Measurements from ENCODE around the gene GNPTAB.

Gene GNPTAB

DNA sequence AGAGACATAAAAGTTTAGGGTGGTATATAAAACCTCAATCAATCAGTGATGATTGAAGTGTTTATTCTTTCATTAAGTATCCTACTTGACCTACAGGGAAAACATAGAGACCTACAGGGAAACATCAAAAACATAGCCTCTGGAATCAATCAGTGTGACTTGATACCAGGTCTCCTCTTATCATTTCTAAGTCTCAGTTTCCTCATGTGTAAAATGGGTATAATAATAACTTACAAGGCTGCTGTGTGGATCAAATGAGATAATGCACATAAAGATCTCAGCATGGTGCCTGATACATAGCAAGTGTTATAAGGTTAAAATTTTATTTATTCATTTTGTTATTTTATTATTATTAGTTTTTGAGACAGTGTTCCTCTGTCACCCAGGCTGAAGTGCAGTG lies 22.2 kb upstream of the GNPTAB start:
- Histone ChIP-seq H3K36me3 (ENCODE audit: insufficient read depth, low read length) (no peaks in the 10 kb centered on the region), H3K79me2 (ENCODE audit: insufficient read depth, low read length) (no peaks in the 10 kb centered on the region), H3K9me3 (ENCODE audit: insufficient read depth, low read length, severe bottlenecking) (no peaks in the 10 kb centered on the region), H2AFZ (ENCODE audit: low read depth, low read length) (no peak overlapping the region), H3K27me3 (ENCODE audit: insufficient read depth, low read length, poor library complexity) (no peaks in the 10 kb centered on the region), H3K4me3 (ENCODE audit: low read depth in 1 of 2, low read length in 2 of 2) (no peak overlapping the region), H3K9ac (ENCODE audit: low read depth, low read length) (no peak overlapping the region), H3K4me1 (ENCODE audit: insufficient read depth, low read length) (peaks cover 19% of the 10 kb centered on the region), H3K27ac (ENCODE audit: low read length) (no peak overlapping the region), H3K4me2 (ENCODE audit: insufficient read depth, low read length) (no peak overlapping the region), H4K20me1 (ENCODE audit: insufficient read depth, low read length) (no peaks in the 10 kb centered on the region)
- no peak for DNase-seq
- no peak for ATAC-seq (ENCODE audit: insufficient read depth, low read depth)
- TF ChIP-seq, protein P1, sequence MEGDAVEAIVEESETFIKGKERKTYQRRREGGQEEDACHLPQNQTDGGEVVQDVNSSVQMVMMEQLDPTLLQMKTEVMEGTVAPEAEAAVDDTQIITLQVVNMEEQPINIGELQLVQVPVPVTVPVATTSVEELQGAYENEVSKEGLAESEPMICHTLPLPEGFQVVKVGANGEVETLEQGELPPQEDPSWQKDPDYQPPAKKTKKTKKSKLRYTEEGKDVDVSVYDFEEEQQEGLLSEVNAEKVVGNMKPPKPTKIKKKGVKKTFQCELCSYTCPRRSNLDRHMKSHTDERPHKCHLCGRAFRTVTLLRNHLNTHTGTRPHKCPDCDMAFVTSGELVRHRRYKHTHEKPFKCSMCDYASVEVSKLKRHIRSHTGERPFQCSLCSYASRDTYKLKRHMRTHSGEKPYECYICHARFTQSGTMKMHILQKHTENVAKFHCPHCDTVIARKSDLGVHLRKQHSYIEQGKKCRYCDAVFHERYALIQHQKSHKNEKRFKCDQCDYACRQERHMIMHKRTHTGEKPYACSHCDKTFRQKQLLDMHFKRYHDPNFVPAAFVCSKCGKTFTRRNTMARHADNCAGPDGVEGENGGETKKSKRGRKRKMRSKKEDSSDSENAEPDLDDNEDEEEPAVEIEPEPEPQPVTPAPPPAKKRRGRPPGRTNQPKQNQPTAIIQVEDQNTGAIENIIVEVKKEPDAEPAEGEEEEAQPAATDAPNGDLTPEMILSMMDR (IDR thresholded peaks at IDR 0.05; ENCODE audit: borderline replicate concordance, extremely low read depth, low read length, poor library complexity, severe bottlenecking), result no peak
- TF ChIP-seq EZH2 (IDR thresholded peaks at IDR 0.05; ENCODE audit: borderline replicate concordance, low read depth, low read length, severe bottlenecking), result no peak

DNA sequence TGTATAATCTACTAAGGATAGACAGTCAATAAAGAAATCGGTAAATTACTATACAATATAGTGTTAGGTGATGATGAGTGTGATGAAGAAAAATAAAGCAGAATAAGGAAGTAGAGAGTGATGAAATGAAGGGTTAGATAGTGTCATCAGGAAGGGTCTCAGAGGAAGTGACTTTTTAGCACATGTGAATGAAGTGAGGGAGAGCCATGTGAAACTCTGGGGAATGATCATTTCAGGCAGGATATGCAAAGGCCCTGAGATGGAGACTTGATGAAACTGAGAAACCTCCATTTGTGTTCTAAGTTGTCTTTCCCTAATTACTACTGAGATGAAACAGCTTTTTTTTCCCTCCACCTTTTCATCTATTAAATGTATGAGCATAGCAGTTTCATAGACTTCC lies 19.4 kb upstream of the GNPTAB start:
- Histone ChIP-seq H3K36me3 (ENCODE audit: insufficient read depth, low read length) (no peaks in the 10 kb centered on the region), H3K79me2 (ENCODE audit: insufficient read depth, low read length) (no peaks in the 10 kb centered on the region), H3K27ac (ENCODE audit: low read length) (no peak overlapping the region), H3K9me3 (ENCODE audit: insufficient read depth, low read length, severe bottlenecking) (no peaks in the 10 kb centered on the region), H3K4me2 (ENCODE audit: insufficient read depth, low read length) (no peak overlapping the region), H2AFZ (ENCODE audit: low read depth, low read length) (no peak overlapping the region), H4K20me1 (ENCODE audit: insufficient read depth, low read length) (no peaks in the 10 kb centered on the region), H3K9ac (ENCODE audit: low read depth, low read length) (no peak overlapping the region), H3K27me3 (ENCODE audit: insufficient read depth, low read length, poor library complexity) (no peaks in the 10 kb centered on the region), H3K4me3 (ENCODE audit: low read depth in 1 of 2, low read length in 2 of 2) (no peak overlapping the region), H3K4me1 (ENCODE audit: insufficient read depth, low read length) (peaks cover 7% of the 10 kb centered on the region)
- ATAC-seq (ENCODE audit: insufficient read depth, low read depth) (no peak), DNase-seq (no peak)
- no peak for TF ChIP-seq EZH2 (IDR thresholded peaks at IDR 0.05; ENCODE audit: borderline replicate concordance, low read depth, low read length, severe bottlenecking)
- TF ChIP-seq, protein P1 (IDR thresholded peaks at IDR 0.05; ENCODE audit: borderline replicate concordance, extremely low read depth, low read length, poor library complexity, severe bottlenecking), result no peak

DNA sequence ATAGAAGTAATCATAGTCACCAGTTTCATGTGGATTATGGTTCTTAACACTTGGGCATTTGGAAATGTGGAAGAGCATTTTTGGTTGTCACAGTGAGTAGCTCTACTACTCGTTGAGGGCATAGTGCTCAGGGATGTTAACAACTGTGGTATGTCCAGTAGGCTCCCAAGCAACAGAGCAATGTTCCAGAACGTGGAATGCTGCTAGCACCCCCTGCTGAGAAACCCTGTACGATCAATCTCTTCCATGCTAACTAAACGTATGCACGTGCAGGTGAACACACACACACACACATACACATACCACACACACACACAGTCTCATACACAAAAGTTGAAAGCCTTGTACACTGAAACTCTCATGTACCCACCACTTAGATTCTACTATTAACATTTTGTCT lies 16.6 kb upstream of the GNPTAB start:
- H3K27me3 ChIP-seq (ENCODE audit: insufficient read depth, low read length, poor library complexity), result no peaks in the 10 kb centered on the region
- no peak for DNase-seq
- H3K9me3 ChIP-seq (ENCODE audit: insufficient read depth, low read length, severe bottlenecking), result no peaks in the 10 kb centered on the region
- no peaks in the 10 kb centered on the region for H3K36me3 ChIP-seq (ENCODE audit: insufficient read depth, low read length)
- no peaks in the 10 kb centered on the region for H4K20me1 ChIP-seq (ENCODE audit: insufficient read depth, low read length)
- no peak overlapping the region for H3K9ac ChIP-seq (ENCODE audit: low read depth, low read length)
- no peaks in the 10 kb centered on the region for H3K4me1 ChIP-seq (ENCODE audit: insufficient read depth, low read length)
- no peak overlapping the region for H2AFZ ChIP-seq (ENCODE audit: low read depth, low read length)
- ATAC-seq (ENCODE audit: insufficient read depth, low read depth), result no peak
- no peak overlapping the region for H3K4me3 ChIP-seq (ENCODE audit: low read depth in 1 of 2, low read length in 2 of 2)
- H3K27ac ChIP-seq (ENCODE audit: low read length), result no peak overlapping the region
- TF ChIP-seq EZH2 (IDR thresholded peaks at IDR 0.05; ENCODE audit: borderline replicate concordance, low read depth, low read length, severe bottlenecking), result no peak
- TF ChIP-seq, protein P1 (IDR thresholded peaks at IDR 0.05; ENCODE audit: borderline replicate concordance, extremely low read depth, low read length, poor library complexity, severe bottlenecking), result no peak
- H3K79me2 ChIP-seq (ENCODE audit: insufficient read depth, low read length), result no peaks in the 10 kb centered on the region
- no peak overlapping the region for H3K4me2 ChIP-seq (ENCODE audit: insufficient read depth, low read length)

DNA sequence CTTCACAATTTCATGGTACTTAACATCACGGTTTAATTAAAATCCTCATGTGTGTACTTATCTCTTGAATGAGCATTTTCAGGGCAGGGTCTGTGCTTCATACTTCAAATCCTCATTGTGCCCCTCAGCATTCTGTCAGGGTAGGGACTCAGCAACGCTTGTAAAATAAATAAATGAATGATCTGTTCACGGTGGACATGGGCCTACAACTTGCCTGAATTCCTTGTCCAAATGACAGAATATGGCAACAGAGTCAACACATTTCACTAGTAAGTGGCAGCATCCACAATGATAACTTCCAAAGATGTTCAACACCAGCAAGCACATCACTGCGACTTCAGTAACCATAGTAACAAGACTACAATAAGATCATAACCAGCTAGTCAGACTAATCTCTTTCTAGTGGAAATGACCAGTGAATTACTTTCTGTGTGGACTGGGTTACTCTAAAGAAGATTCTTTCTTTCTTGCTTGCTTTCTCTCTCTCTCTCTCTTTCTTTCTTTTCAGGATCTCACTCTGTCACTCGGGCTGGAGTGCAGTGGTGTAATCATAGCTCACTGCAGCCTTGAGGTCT lies 14.5 kb upstream of the GNPTAB start:
- H3K27me3 ChIP-seq (ENCODE audit: insufficient read depth, low read length, poor library complexity), result no peaks in the 10 kb centered on the region
- no peaks in the 10 kb centered on the region for H3K36me3 ChIP-seq (ENCODE audit: insufficient read depth, low read length)
- no peak overlapping the region for H3K27ac ChIP-seq (ENCODE audit: low read length)
- H3K4me3 ChIP-seq (ENCODE audit: low read depth in 1 of 2, low read length in 2 of 2), result no peak overlapping the region
- no peak for ATAC-seq (ENCODE audit: insufficient read depth, low read depth)
- TF ChIP-seq EZH2 (IDR thresholded peaks at IDR 0.05; ENCODE audit: borderline replicate concordance, low read depth, low read length, severe bottlenecking), result no peak
- TF ChIP-seq, protein P1 (IDR thresholded peaks at IDR 0.05; ENCODE audit: borderline replicate concordance, extremely low read depth, low read length, poor library complexity, severe bottlenecking), result no peak
- H4K20me1 ChIP-seq (ENCODE audit: insufficient read depth, low read length), result no peaks in the 10 kb centered on the region
- no peak overlapping the region for H2AFZ ChIP-seq (ENCODE audit: low read depth, low read length)
- H3K79me2 ChIP-seq (ENCODE audit: insufficient read depth, low read length), result no peaks in the 10 kb centered on the region
- H3K4me1 ChIP-seq (ENCODE audit: insufficient read depth, low read length), result no peaks in the 10 kb centered on the region
- H3K9ac ChIP-seq (ENCODE audit: low read depth, low read length), result no peak overlapping the region
- DNase-seq, result no peak
- H3K4me2 ChIP-seq (ENCODE audit: insufficient read depth, low read length), result no peak overlapping the region
- H3K9me3 ChIP-seq (ENCODE audit: insufficient read depth, low read length, severe bottlenecking), result no peaks in the 10 kb centered on the region
